ENCODE measurements around the gene HINT2. TPM values are rescaled to one million over a fixed set of nuclear protein-coding genes. Genes with fewer than 3 reads are reported as not detected.

The HINT2 gene
- total and polyA plus RNA-seq, 2 donors (not counting 1 experiment from before 2014, with no cell fraction given), result 31.9 to 33.6 TPM

DNA sequence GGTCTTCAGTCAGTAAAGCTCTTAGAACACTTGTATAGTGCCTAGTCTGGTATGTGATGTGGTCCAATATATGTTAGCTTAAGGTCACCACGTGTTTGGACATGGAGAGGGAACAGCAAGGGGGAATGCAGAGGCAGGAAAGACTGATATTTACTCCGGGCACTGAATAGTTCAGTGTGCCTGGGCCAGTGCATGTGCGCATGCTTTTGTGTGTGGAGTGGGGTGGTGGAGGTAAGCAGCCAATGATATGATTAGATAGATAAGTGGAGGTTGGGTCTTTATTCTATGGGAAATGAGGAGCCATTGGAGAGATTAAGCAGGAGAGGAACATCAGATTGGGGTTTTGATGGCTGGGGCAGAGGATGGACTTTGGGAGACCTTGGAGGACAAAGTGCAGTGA is 41.4 kb upstream of the HINT2 start:
- Mint-ChIP-seq H3K9me3 (ENCODE audit: insufficient read depth) (no peaks in the 10 kb centered on the region), H3K4me1 (peaks cover 3% of the 10 kb centered on the region), H3K27me3 (peaks cover 10% of the 10 kb centered on the region), H3K27ac (no peak overlapping the region), H3K4me3 (no peak overlapping the region)
- ChIA-PET CTCF (interaction anchor here (0.7 to 2.8 kb wide), 3 partner anchors 23 to 66 kb away, joined by 3 to 11 read pairs (median 3); no protein-coding TSS in a partner anchor), POLR2A (interaction anchor here (0.5 kb wide), 1 partner anchor 11 kb away, joined by 11 read pairs; no protein-coding TSS in a partner anchor)
- 84% methylated on average over 3 of the region's 3 CpGs for WGBS (ENCODE audit: insufficient coverage)
- H3K4me1 ChIP-seq (ENCODE audit: control insufficient read depth in 2 of 2, insufficient read depth in 2 of 2, low read length in 2 of 2), result peaks cover 0 to 5% of the 10 kb centered on the region in 2 donors
- TF ChIP-seq, protein P1, sequence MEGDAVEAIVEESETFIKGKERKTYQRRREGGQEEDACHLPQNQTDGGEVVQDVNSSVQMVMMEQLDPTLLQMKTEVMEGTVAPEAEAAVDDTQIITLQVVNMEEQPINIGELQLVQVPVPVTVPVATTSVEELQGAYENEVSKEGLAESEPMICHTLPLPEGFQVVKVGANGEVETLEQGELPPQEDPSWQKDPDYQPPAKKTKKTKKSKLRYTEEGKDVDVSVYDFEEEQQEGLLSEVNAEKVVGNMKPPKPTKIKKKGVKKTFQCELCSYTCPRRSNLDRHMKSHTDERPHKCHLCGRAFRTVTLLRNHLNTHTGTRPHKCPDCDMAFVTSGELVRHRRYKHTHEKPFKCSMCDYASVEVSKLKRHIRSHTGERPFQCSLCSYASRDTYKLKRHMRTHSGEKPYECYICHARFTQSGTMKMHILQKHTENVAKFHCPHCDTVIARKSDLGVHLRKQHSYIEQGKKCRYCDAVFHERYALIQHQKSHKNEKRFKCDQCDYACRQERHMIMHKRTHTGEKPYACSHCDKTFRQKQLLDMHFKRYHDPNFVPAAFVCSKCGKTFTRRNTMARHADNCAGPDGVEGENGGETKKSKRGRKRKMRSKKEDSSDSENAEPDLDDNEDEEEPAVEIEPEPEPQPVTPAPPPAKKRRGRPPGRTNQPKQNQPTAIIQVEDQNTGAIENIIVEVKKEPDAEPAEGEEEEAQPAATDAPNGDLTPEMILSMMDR (IDR thresholded peaks at IDR 0.05), result no peak
- TF ChIP-seq EZH2 (IDR thresholded peaks at IDR 0.05; ENCODE audit: borderline replicate concordance, insufficient read depth, low read depth, low read length, poor library complexity, severe bottlenecking), result no peak
- no peak for ATAC-seq (ENCODE audit: low read depth)
- H3K36me3 ChIP-seq (replicated peaks in 1 of 2; ENCODE audit: control extremely low read depth in 1 of 2, control insufficient read depth in 1 of 2, extremely low read depth in 1 of 2, insufficient read depth in 2 of 2, low read length in 1 of 2), result no peaks in the 10 kb centered on the region
- no peak for DNase-seq
- no peaks in the 10 kb centered on the region for H4K20me1 ChIP-seq (ENCODE audit: control insufficient read depth, insufficient read depth, low read length, poor library complexity, severe bottlenecking)
- no peak overlapping the region for H3K4me2 ChIP-seq (replicated peaks; ENCODE audit: low read depth, low read length, poor library complexity, severe bottlenecking)
- intact Hi-C loops (cut with micrococcal nuclease), result no loop called here
- H3K9me3 ChIP-seq (ENCODE audit: control extremely low read depth in 1 of 3, control insufficient read depth in 2 of 3, insufficient read depth in 1 of 3, low read length in 2 of 3), result no peaks in the 10 kb centered on the region
- no peak overlapping the region for H2AFZ ChIP-seq (ENCODE audit: insufficient read depth, low read depth, low read length, poor library complexity, severe bottlenecking)
- no peak overlapping the region for H3K9ac ChIP-seq (ENCODE audit: low read length)
- H3K27me3 ChIP-seq (replicated peaks in 1 of 4; ENCODE audit: control extremely low read depth in 1 of 4, control insufficient read depth in 3 of 4, insufficient read depth in 4 of 4, low read length in 3 of 4), result peaks cover 0 to 6% (median 0%) of the 10 kb centered on the region in 4 experiments
- no peak overlapping the region for H3K27ac ChIP-seq (ENCODE audit: low read length in 2 of 2)
- no peaks in the 10 kb centered on the region for H3K79me2 ChIP-seq (ENCODE audit: control insufficient read depth, insufficient read depth, low read length)
- H3K4me3 ChIP-seq (ENCODE audit: control extremely low read depth in 1 of 5, extremely low read depth in 1 of 5, insufficient read depth in 1 of 5, low read depth in 2 of 5, low read length in 4 of 5), result no peak overlapping the region

DNA sequence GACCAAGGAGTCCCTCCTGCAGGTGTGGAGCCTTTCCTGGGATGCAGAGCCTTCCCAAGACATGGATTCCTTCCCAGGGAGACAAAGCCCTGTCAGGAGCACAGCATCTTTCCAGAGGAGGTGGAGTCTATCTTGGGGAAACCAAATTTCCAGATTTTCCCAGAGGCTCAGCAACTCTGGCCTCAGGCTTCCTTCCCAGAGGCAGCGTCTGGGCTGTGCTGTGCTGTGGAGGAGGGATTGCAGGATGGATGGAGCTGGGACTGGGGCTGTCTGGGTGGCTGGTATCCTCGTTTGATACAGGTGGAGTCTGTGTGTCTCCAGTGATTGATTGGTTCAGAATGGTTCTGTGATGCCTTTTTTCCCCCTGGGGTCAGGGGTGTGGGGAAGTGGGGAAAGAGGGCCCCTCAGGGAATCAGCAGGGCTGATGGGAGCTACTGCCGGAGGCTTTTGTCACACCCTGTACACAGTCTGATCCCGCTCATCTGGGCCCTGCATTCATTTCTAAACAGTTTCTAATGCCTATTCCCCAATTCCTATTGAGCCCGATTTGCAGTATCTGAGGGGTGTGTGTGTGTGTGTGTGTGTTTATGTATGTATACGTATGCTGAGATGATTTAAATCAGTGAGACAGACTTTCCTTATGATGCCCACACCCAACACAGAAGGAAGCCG is 39.4 kb upstream of the HINT2 start:
- Histone ChIP-seq H3K9me3 (ENCODE audit: control extremely low read depth in 1 of 3, control insufficient read depth in 2 of 3, insufficient read depth in 1 of 3, low read length in 2 of 3) (no peaks in the 10 kb centered on the region), H3K9ac (ENCODE audit: low read length) (no peak overlapping the region), H3K27ac (ENCODE audit: low read length in 2 of 2) (no peak overlapping the region), H4K20me1 (ENCODE audit: control insufficient read depth, insufficient read depth, low read length, poor library complexity, severe bottlenecking) (no peaks in the 10 kb centered on the region), H3K27me3 (replicated peaks in 1 of 4; ENCODE audit: control extremely low read depth in 1 of 4, control insufficient read depth in 3 of 4, insufficient read depth in 4 of 4, low read length in 3 of 4) (no peaks in the 10 kb centered on the region), H2AFZ (ENCODE audit: insufficient read depth, low read depth, low read length, poor library complexity, severe bottlenecking) (no peak overlapping the region), H3K36me3 (replicated peaks in 1 of 2; ENCODE audit: control extremely low read depth in 1 of 2, control insufficient read depth in 1 of 2, extremely low read depth in 1 of 2, insufficient read depth in 2 of 2, low read length in 1 of 2) (no peaks in the 10 kb centered on the region), H3K4me2 (replicated peaks; ENCODE audit: low read depth, low read length, poor library complexity, severe bottlenecking) (no peak overlapping the region), H3K4me3 (ENCODE audit: control extremely low read depth in 1 of 5, extremely low read depth in 1 of 5, insufficient read depth in 1 of 5, low read depth in 2 of 5, low read length in 4 of 5) (no peak overlapping the region), H3K79me2 (ENCODE audit: control insufficient read depth, insufficient read depth, low read length) (no peaks in the 10 kb centered on the region), H3K4me1 (ENCODE audit: control insufficient read depth in 2 of 2, insufficient read depth in 2 of 2, low read length in 2 of 2) (peaks cover 0 to 5% of the 10 kb centered on the region in 2 donors)
- TF ChIP-seq, protein P1 (IDR thresholded peaks at IDR 0.05), result no peak
- TF ChIP-seq EZH2 (IDR thresholded peaks at IDR 0.05; ENCODE audit: borderline replicate concordance, insufficient read depth, low read depth, low read length, poor library complexity, severe bottlenecking), result no peak
- intact Hi-C loops (cut with micrococcal nuclease), result no loop called here
- DNase-seq (no peak), ATAC-seq (ENCODE audit: low read depth) (no peak)
- no peak overlapping the region for H3K27ac Mint-ChIP-seq
- H3K4me3 Mint-ChIP-seq, result no peak overlapping the region
- POLR2A ChIA-PET, result no interaction called here
- peaks cover 3% of the 10 kb centered on the region for H3K4me1 Mint-ChIP-seq
- H3K27me3 Mint-ChIP-seq, result no peaks in the 10 kb centered on the region
- CTCF ChIA-PET, result no interaction called here
- H3K9me3 Mint-ChIP-seq (ENCODE audit: insufficient read depth), result no peaks in the 10 kb centered on the region
- 83% methylated on average over 2 of the region's 7 CpGs for WGBS (ENCODE audit: insufficient coverage)

Data from B cell (primary cell).